ENCODE measurements around the gene ANG. TPM values are rescaled to one million over a fixed set of nuclear protein-coding genes. Genes with fewer than 3 reads are reported as not detected.
A peak's percentile ranks its signal among the peaks of the same experiment; 100 is the strongest.

ANG gene
- total RNA-seq, 2 experiments from 2014 or later = 0.27 to 0.92 TPM

DNA sequence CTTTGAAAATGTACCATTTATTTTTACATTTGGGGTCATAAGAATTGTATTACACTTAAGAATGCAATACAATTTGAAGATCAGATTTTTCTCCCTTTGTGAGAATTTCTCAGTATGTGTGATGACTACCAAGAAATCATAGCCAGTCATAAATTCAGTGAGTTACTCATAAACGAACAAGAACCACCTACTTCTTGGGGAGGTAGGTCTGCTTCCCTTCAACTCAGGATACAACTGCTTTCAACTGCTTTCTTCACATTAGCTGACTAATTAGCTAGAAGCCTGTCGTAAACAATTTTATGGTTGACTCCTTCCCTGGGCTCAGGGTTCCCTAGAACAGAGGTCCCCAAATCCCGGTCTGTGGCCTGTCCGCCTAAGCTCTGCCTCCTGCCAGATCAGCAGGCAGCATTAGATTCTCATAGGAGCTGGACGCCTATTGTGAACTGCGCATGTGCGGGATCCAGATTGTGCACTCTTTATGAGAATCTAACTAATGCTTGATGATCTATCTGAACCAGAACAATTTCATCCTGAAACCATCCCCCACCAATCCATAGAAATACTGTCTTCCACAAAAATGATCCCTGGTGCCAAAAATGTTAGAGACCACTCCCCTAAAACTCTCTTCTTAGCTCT lies 3.7 kb downstream of the ANG start:
- Mint-ChIP-seq H3K27ac (no peak overlapping the region), H3K4me3 (no peak overlapping the region), H3K4me1 (ENCODE audit: low read depth) (peaks cover 6% of the 10 kb centered on the region), H3K9me3 (no peaks in the 10 kb centered on the region), H3K36me3 (ENCODE audit: low read depth) (no peaks in the 10 kb centered on the region), H3K27me3 (no peaks in the 10 kb centered on the region)
- ChIA-PET POLR2A (interaction anchor here (0.7 kb wide), 1 partner anchor 13 kb away, joined by 3 read pairs; no protein-coding TSS in a partner anchor), CTCF (interaction anchor here (0.8 to 3.5 kb wide), 7 partner anchors 12 to 412 kb away, joined by 3 to 27 read pairs (median 15); no protein-coding TSS in a partner anchor)
- Histone ChIP-seq H3K9me3 (ENCODE audit: control insufficient read depth in 1 of 2, insufficient read depth in 1 of 2, low read length in 2 of 2) (no peaks in the 10 kb centered on the region), H3K36me3 (ENCODE audit: insufficient read depth, low read length) (no peaks in the 10 kb centered on the region), H3K27ac (ENCODE audit: low read depth in 1 of 2, low read length in 2 of 2) (no peak overlapping the region), H3K4me1 (ENCODE audit: insufficient read depth, low read length) (no peaks in the 10 kb centered on the region), H3K4me3 (ENCODE audit: low read length) (no peak overlapping the region), H3K27me3 (ENCODE audit: control insufficient read depth in 1 of 2, insufficient read depth in 2 of 2, low read length in 2 of 2) (no peaks in the 10 kb centered on the region)
- TF ChIP-seq, protein P1, sequence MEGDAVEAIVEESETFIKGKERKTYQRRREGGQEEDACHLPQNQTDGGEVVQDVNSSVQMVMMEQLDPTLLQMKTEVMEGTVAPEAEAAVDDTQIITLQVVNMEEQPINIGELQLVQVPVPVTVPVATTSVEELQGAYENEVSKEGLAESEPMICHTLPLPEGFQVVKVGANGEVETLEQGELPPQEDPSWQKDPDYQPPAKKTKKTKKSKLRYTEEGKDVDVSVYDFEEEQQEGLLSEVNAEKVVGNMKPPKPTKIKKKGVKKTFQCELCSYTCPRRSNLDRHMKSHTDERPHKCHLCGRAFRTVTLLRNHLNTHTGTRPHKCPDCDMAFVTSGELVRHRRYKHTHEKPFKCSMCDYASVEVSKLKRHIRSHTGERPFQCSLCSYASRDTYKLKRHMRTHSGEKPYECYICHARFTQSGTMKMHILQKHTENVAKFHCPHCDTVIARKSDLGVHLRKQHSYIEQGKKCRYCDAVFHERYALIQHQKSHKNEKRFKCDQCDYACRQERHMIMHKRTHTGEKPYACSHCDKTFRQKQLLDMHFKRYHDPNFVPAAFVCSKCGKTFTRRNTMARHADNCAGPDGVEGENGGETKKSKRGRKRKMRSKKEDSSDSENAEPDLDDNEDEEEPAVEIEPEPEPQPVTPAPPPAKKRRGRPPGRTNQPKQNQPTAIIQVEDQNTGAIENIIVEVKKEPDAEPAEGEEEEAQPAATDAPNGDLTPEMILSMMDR (IDR thresholded peaks at IDR 0.05) = no peak
- no peak for DNase-seq
- no peak for ATAC-seq (ENCODE audit: poor library complexity)
- intact Hi-C loops (cut with DNase I, micrococcal nuclease) = loop anchor here in 1 of 2 experiments (10.0 kb wide), 1 partner anchor 413 kb away; the partner anchor contains the start of gene TMEM253

DNA sequence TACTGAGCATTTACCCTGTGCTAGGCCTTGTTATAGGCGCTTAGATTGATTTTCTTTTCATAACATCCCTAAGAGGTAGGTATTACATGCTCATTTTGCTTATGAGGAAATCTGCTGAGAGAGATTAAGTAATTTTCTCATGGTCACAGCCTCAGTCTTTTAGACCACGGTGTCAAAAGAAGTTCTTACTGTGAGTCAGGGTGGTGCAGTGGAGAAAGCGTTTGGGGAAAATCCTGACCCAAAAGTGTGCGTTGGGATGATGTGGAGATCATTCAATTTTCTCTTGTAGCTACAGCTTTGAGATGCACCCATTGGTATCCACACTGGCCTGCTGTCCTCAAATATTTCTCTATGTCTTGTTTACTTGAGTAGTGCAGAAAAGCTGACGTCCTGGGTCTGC lies 8.2 kb downstream of the ANG start:
- ATAC-seq (ENCODE audit: poor library complexity) = no peak
- Mint-ChIP-seq H3K9me3 (no peaks in the 10 kb centered on the region), H3K27me3 (no peaks in the 10 kb centered on the region), H3K4me1 (ENCODE audit: low read depth) (no peaks in the 10 kb centered on the region), H3K27ac (no peak overlapping the region), H3K36me3 (ENCODE audit: low read depth) (no peaks in the 10 kb centered on the region), H3K4me3 (no peak overlapping the region)
- peak in 1 of 14 experiments; percentile 18 for DNase-seq
- Histone ChIP-seq H3K4me3 (ENCODE audit: low read length) (no peak overlapping the region), H3K27me3 (ENCODE audit: control insufficient read depth in 1 of 2, insufficient read depth in 2 of 2, low read length in 2 of 2) (no peaks in the 10 kb centered on the region), H3K4me1 (ENCODE audit: insufficient read depth, low read length) (no peaks in the 10 kb centered on the region), H3K36me3 (ENCODE audit: insufficient read depth, low read length) (no peaks in the 10 kb centered on the region), H3K27ac (ENCODE audit: low read depth in 1 of 2, low read length in 2 of 2) (no peak overlapping the region), H3K9me3 (ENCODE audit: control insufficient read depth in 1 of 2, insufficient read depth in 1 of 2, low read length in 2 of 2) (no peaks in the 10 kb centered on the region)
- TF ChIP-seq, protein P1 (IDR thresholded peaks at IDR 0.05) = no peak
- intact Hi-C loops (cut with DNase I, micrococcal nuclease) = loop anchor here (1.0 to 10.0 kb wide), 5 partner anchors 154 to 408 kb away; partner anchors contain the start of gene TMEM253 (in 1 of the 2)
- CTCF ChIA-PET = interaction anchor here (1.1 to 3.1 kb wide), 4 partner anchors 11 to 274 kb away, joined by 3 to 9 read pairs (median 6); no protein-coding TSS in a partner anchor
- POLR2A ChIA-PET = interaction anchor here (1.1 kb wide), 1 partner anchor 159 kb away, joined by 3 read pairs; no protein-coding TSS in a partner anchor

DNA sequence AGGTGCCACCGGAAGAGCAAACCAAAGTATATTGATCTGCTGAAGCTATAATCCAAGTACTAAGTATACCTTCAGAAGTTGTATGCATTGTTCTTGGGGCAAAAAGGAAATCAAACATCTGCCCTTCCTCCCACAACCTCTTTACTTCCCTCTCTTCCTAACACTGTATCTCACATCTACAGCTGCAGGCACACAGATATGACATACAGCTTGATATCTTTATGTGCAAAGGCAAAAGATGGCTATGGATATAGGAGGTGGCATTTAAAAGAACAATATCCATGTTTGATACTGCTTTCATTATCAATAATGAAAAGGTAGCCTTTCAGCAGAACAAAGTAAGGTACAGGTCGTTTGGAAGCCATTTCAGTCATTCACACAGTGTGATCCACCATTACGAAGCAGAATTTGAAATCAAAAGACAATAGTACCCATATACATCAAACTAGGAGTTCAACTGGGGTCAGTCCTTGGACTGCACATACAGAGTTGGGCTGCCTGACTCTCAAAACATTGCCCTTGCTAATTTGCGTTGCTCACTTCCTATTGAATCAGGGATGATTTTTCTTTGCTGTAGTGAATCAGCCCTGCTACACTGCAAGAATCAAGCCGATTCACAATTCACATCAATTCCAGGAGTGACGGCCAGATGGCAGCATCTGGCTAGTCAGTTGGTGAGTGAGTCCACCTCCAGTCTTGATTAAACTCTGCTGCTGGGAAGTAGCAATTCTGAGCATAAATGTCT lies 8.9 kb downstream of the ANG start:
- Histone ChIP-seq H3K9me3 (ENCODE audit: control insufficient read depth in 1 of 2, insufficient read depth in 1 of 2, low read length in 2 of 2) (no peaks in the 10 kb centered on the region), H3K4me1 (ENCODE audit: insufficient read depth, low read length) (no peaks in the 10 kb centered on the region), H3K27ac (ENCODE audit: low read depth in 1 of 2, low read length in 2 of 2) (no peak overlapping the region), H3K4me3 (ENCODE audit: low read length) (no peak overlapping the region), H3K27me3 (ENCODE audit: control insufficient read depth in 1 of 2, insufficient read depth in 2 of 2, low read length in 2 of 2) (no peaks in the 10 kb centered on the region), H3K36me3 (ENCODE audit: insufficient read depth, low read length) (no peaks in the 10 kb centered on the region)
- POLR2A ChIA-PET = no interaction called here
- Mint-ChIP-seq H3K27me3 (no peaks in the 10 kb centered on the region), H3K4me3 (no peak overlapping the region), H3K36me3 (ENCODE audit: low read depth) (no peaks in the 10 kb centered on the region), H3K9me3 (no peaks in the 10 kb centered on the region), H3K27ac (no peak overlapping the region), H3K4me1 (ENCODE audit: low read depth) (no peaks in the 10 kb centered on the region)
- intact Hi-C loops (cut with DNase I, micrococcal nuclease) = loop anchor here (1.0 to 10.0 kb wide), 5 partner anchors 158 to 407 kb away; partner anchors contain the start of gene TMEM253 (in 1 of the 2)
- ATAC-seq (ENCODE audit: poor library complexity) (peak; percentile 80), DNase-seq (peak; percentile 42 to 83 (median 56))
- CTCF ChIA-PET = interaction anchor here (1.1 to 3.1 kb wide), 4 partner anchors 10 to 273 kb away, joined by 3 to 9 read pairs (median 6); no protein-coding TSS in a partner anchor
- TF ChIP-seq, protein P1 (IDR thresholded peaks at IDR 0.05) = peak; percentile 78

Measured in CD4-positive, alpha-beta T cell (primary cell).